PFSK-1 (cell line): ENCODE results near the gene IL17RD.

Source experiments
- FOXP2 ChIP-seq: optimal IDR thresholded peaks from 2 replicates; pipeline ENCODE3; 2011; ENCODE audit warnings: borderline replicate concordance, control low read depth, inconsistent platforms; ENCODE audit not compliant: insufficient read depth; ENCODE audit errors: extremely low read length, extremely low read depth
- POLR2AphosphoS5 ChIP-seq: IDR thresholded peaks from 2 replicates; pipeline ENCODE4 v1.6.1; 2012; ENCODE audit warnings: low read depth, mild to moderate bottlenecking, control low read depth, low read length, moderate library complexity
- REST ChIP-seq, 2 experiments: IDR thresholded peaks; 2 replicates each; pipeline versions ENCODE4 v1.6.1 to v1.8.0; 2011 to 2012; ENCODE audit warnings: low read depth in 2 of 2, low read length in 2 of 2, control low read depth in 1 of 2, inconsistent platforms in 1 of 2, mild to moderate bottlenecking in 1 of 2, moderate library complexity in 1 of 2; ENCODE audit not compliant: insufficient read depth in 1 of 2
- TAF1 ChIP-seq: IDR thresholded peaks from 2 replicates; pipeline ENCODE4 v1.6.1; 2012; ENCODE audit warnings: low read length, control low read depth, borderline replicate concordance; ENCODE audit not compliant: insufficient read depth

DNA sequence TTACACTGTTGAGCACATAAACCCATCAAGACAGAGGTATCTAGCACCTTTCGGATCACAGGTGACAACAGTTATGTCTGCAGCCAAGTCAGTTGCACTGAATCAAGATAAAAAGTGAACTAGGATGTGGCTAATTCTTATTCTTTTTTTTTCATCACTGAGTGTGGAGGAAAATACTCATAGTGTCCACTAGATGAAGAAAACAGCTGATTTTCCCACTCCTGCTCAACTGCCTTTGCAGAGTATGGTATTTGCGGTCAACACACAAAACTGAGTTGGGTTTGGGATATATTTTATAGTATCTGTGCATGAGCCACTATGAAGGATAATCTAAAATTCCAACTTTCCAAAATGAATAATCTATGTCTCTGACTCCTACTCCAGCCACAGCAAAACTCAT is 32.5 kb downstream of the IL17RD start:
- TF ChIP-seq REST (IDR thresholded peaks at IDR 0.05; ENCODE audit: insufficient read depth in 1 of 2, low read depth in 2 of 2, low read length in 2 of 2) = no peak
- TF ChIP-seq POLR2AphosphoS5 = no peak
- TF ChIP-seq TAF1 = no peak
- TF ChIP-seq FOXP2 = no peak
